ENCODE data around the gene ASIC4. TPM values are rescaled to one million over a fixed set of nuclear protein-coding genes. Genes with fewer than 3 reads are reported as not detected.
A peak's percentile ranks its signal among the peaks of the same experiment; 100 is the strongest.

Gene ASIC4
- total and polyA plus RNA-seq, 2 of the 8 experiments (the other 6 are each of a cell fraction or from before 2014, with no cell fraction given), result 0.12 to 0.22 TPM

GRCh38 chr2:219552382-219553167, 38.3 kb downstream of the ASIC4 start (continued):
- TF ChIP-seq RNF2 (IDR thresholded peaks at IDR 0.05; ENCODE audit: borderline replicate concordance, low read depth, low read length, missing control alignments, poor library complexity, severe bottlenecking) (no peak), SUZ12 (IDR thresholded peaks at IDR 0.05; ENCODE audit: low read length) (no peak), POLR2AphosphoS5 (IDR thresholded peaks at IDR 0.05; ENCODE audit: low read depth, low read length) (no peak; the same call in 1 of the 2 replicates), TEAD4 (IDR thresholded peaks at IDR 0.05; ENCODE audit: low read depth, low read length) (no peak), TCF12 (IDR thresholded peaks at IDR 0.05; ENCODE audit: low read depth, low read length) (no peak), BRCA1 (IDR thresholded peaks at IDR 0.05; ENCODE audit: low read depth, low read length) (no peak), ZNF274 (IDR thresholded peaks at IDR 0.05; ENCODE audit: borderline replicate concordance, extremely low read depth, low read length) (no peak), CHD1 (IDR thresholded peaks at IDR 0.05; ENCODE audit: low read depth, low read length) (no peak), KDM1A (IDR thresholded peaks at IDR 0.05; ENCODE audit: borderline replicate concordance, low read length) (0 out of 2 replicates have a peak, but pooled peaks have one; percentile 15), USF2 (IDR thresholded peaks at IDR 0.05; ENCODE audit: low read length) (no peak), SAP30 (IDR thresholded peaks at IDR 0.05; ENCODE audit: insufficient read depth, insufficient replicate concordance, low read length) (no peak), EZH2 (IDR thresholded peaks at IDR 0.05; ENCODE audit: low read depth, low read length, severe bottlenecking) (no peak), RXRA (IDR thresholded peaks at IDR 0.05; ENCODE audit: insufficient read depth, low read depth, low read length) (no peak), CTCF (IDR thresholded peaks at IDR 0.05; ENCODE audit: control extremely low read depth in 1 of 3, insufficient read depth in 1 of 3, low read depth in 1 of 3, low read length in 3 of 3) (no peak), SP4 (IDR thresholded peaks at IDR 0.05; ENCODE audit: low read length) (peak; percentile 96), ASH2L (IDR thresholded peaks at IDR 0.05; ENCODE audit: low read length) (peak; percentile 28), SIN3A (conservative IDR thresholded peaks at IDR 0.05 in 1 of 2, IDR thresholded peaks at IDR 0.05 in 1 of 2; ENCODE audit: low read depth in 1 of 2, low read length in 2 of 2) (peak in 1 of 2 experiments; percentile 74; a peak in 2 of 4 replicates), JUND (IDR thresholded peaks at IDR 0.05; ENCODE audit: low read length) (no peak), TAF1 (IDR thresholded peaks at IDR 0.05; ENCODE audit: low read depth, low read length) (no peak)
